Stimulated activated CD4-positive, alpha-beta T cell treated with anti-CD3 and anti-CD28 coated beads, Interleukin-15, amount 100 ng/mL, for 1 hour (primary cell): ENCODE measurements around the gene DHDH.
A peak's percentile ranks its signal among the peaks of the same experiment; 100 is the strongest.

Experiments
- DNase-seq, 2 donors: peaks; one replicate each; pipeline ENCODE4 v3.0.0-alpha.2; 2020; ENCODE audit warnings: low read depth in 1 of 2, low spot score in 1 of 2

The DHDH gene

GRCh38 chr19:48966541-48967345 is 33.2 kb downstream of the DHDH start:
- no peak for DNase-seq

- no peak for DNase-seq
Measured at GRCh38 chr19:48967346-48968178, 34.1 kb downstream of the DHDH start.

- no peak for DNase-seq
Measured at GRCh38 chr19:48968179-48968661, 34.7 kb downstream of the DHDH start.

GRCh38 chr19:48968813-48969218 is 35.3 kb downstream of the DHDH start:
- no peak for DNase-seq

- no peak for DNase-seq
Measured at GRCh38 chr19:48969276-48970138, 36.0 kb downstream of the DHDH start.

GRCh38 chr19:48970139-48970766 is 36.8 kb downstream of the DHDH start:
- DNase-seq: no peak

GRCh38 chr19:48970923-48971395 is 37.5 kb downstream of the DHDH start:
- DNase-seq: peak; percentile 65 to 78

- DNase-seq: no peak
Measured at GRCh38 chr19:48975947-48976847, 42.7 kb downstream of the DHDH start.

GRCh38 chr19:48977061-48977460 is 43.6 kb downstream of the DHDH start:
- no peak for DNase-seq

- DNase-seq: no peak
Measured at GRCh38 chr19:48982280-48982679, 48.8 kb downstream of the DHDH start.

GRCh38 chr19:48985711-48986110 is 52.2 kb downstream of the DHDH start:
- no peak for DNase-seq

GRCh38 chr19:48986211-48986610 is 52.7 kb downstream of the DHDH start:
- DNase-seq: no peak

GRCh38 chr19:48987323-48987722 is 53.8 kb downstream of the DHDH start:
- no peak for DNase-seq

GRCh38 chr19:48988286-48988685 is 54.8 kb downstream of the DHDH start:
- DNase-seq: no peak

GRCh38 chr19:48988860-48989259 is 55.4 kb downstream of the DHDH start:
- DNase-seq: no peak

GRCh38 chr19:48989701-48990291 is 56.3 kb downstream of the DHDH start:
- DNase-seq: no peak

GRCh38 chr19:48990400-48990799 is 56.9 kb downstream of the DHDH start:
- no peak for DNase-seq

GRCh38 chr19:48991011-48991609 is 57.6 kb downstream of the DHDH start:
- DNase-seq: no peak
